ENCODE measurements around the gene LPAR5.
"Not testable (repeated sequence)": the region's sequence is repeated elsewhere in the genome, so short reads cannot be mapped to it uniquely, and the experiment has no call there.

The LPAR5 gene

GRCh38 chr12:6607751-6608591 lies 27.8 kb downstream of the LPAR5 start:
- DNase-seq = peak in 29 of 58 donors; percentile 34 to 89 (median 61)

GRCh38 chr12:6606331-6607131 lies 29.2 kb downstream of the LPAR5 start:
- peak in 40 of 58 donors; percentile 27 to 81 (median 56) for DNase-seq

GRCh38 chr12:6605421-6606330 lies 30.1 kb downstream of the LPAR5 start:
- peak in 29 of 58 donors; percentile 21 to 66 (median 44) for DNase-seq

GRCh38 chr12:6604259-6605029 lies 31.3 kb downstream of the LPAR5 start:
- no peak for DNase-seq

GRCh38 chr12:6603095-6603567 lies 32.6 kb downstream of the LPAR5 start:
- peak in 9 of 58 donors; percentile 14 to 73 (median 17) for DNase-seq

- no peak for DNase-seq
These were observed 33.2 kb downstream of the LPAR5 start for GRCh38 chr12:6602526-6602925.

- DNase-seq = not testable (repeated sequence)
These were observed 40.1 kb downstream of the LPAR5 start for GRCh38 chr12:6595673-6596072.

- no peak for DNase-seq
These were observed 43.7 kb downstream of the LPAR5 start for GRCh38 chr12:6592087-6592486.

GRCh38 chr12:6586569-6586968 lies 49.2 kb downstream of the LPAR5 start:
- not testable (repeated sequence) for DNase-seq

- DNase-seq = no peak
These were observed 51.5 kb downstream of the LPAR5 start for GRCh38 chr12:6584293-6584692.

GRCh38 chr12:6582959-6583358 lies 52.8 kb downstream of the LPAR5 start:
- DNase-seq = no peak

- DNase-seq = no peak
These were observed 53.6 kb downstream of the LPAR5 start for GRCh38 chr12:6582196-6582595.

GRCh38 chr12:6575648-6576047 lies 60.1 kb downstream of the LPAR5 start:
- no peak for DNase-seq

- DNase-seq = no peak
These were observed 61.0 kb downstream of the LPAR5 start for GRCh38 chr12:6574576-6575295.

GRCh38 chr12:6573001-6573400 lies 62.8 kb downstream of the LPAR5 start:
- no peak for DNase-seq

GRCh38 chr12:6570264-6570887 lies 65.4 kb downstream of the LPAR5 start:
- DNase-seq = peak in 2 of 58 donors; percentile 19 to 20

- no peak for DNase-seq
These were observed 66.0 kb downstream of the LPAR5 start for GRCh38 chr12:6569786-6570185.

- no peak for DNase-seq
These were observed 66.4 kb downstream of the LPAR5 start for GRCh38 chr12:6569312-6569711.

All from anterior cingulate cortex (tissue), 58 donors.